Ramos (cell line): Measurements from ENCODE around the gene MEF2D.

Experiments
- in situ Hi-C: fragments of 300-500 bp; cut with MboI; formaldehyde crosslinking; loops from one replicate; pipeline ENCODE4 v1.14.3; 2022; ENCODE audit warnings: low sequenced_read_pairs; ENCODE audit not compliant: unreplicated experiment

MEF2D gene

GRCh38 chr1:156525071-156525501, 24.5 kb upstream of the MEF2D start:
- in situ Hi-C loops = no loop called here

DNA sequence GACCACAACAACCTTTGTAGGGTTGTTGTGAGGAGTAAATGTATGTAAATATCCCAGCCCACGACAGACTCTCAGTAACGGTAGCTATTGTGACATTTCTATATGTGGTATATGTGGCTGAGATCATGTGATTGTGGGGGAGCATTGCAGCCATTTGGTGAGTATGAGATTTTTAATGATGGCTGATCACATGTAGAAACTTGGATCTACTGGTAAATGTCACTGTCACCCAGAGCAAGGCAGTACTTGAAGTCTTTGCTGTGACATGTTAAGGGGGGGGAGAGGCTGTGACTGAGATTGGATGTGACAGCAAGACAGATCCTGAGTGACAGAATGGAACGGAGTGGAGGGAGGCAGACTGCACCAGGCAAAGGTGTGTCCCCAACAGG, 23.9 kb upstream of the MEF2D start:
- in situ Hi-C loops = no loop called here

- in situ Hi-C loops = no loop called here
Observed at GRCh38 chr1:156523801-156524480, 23.4 kb upstream of the MEF2D start.

DNA sequence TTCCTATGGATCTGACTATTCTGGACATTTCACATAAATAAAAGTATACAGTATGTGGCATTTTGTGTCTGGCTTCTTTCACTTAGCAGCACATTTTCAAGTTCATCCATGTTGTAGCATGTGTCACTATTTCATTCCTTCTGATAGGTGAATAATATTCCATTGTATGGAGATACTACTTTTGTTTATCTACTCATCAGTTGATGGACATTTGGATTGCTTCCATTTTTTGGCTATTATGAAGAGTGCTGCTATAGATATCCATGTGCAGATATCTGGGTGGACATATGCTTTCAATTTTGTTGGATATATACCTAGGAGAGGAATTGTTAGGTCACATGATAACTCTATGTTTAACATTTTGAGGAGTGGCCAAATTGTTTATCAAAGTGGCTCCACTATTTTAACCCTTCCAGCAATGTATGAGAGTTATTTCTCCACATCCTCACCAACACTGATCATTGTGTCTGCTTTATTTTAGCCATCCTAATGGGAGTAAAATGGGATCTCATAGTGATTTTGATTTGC, 21.9 kb upstream of the MEF2D start:
- in situ Hi-C loops = no loop called here

GRCh38 chr1:156517748-156518147, 17.2 kb upstream of the MEF2D start:
- in situ Hi-C loops = no loop called here

GRCh38 chr1:156516821-156517220, 16.2 kb upstream of the MEF2D start:
- in situ Hi-C loops = no loop called here

GRCh38 chr1:156515956-156516355, 15.4 kb upstream of the MEF2D start:
- in situ Hi-C loops = no loop called here

GRCh38 chr1:156513185-156513584, 12.6 kb upstream of the MEF2D start:
- in situ Hi-C loops = no loop called here

DNA sequence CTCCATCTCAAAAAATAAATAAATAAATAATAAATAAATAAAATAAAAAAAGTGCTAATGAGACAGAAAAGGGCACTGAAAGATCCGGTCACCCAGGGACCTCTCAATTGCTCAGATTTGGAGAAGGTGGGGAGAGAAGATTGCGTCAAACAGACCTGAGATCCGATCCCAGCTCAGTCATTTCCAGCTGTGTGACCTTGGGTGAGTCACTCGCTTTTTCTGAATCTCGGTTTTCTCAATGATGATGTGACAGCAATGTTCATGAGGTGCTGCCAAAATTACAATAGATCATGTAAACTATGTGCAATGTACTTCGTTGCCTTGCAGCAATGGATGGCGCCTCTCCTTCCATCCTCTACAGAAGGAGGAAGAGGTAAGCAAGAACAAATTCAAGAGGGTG, 11.1 kb upstream of the MEF2D start:
- in situ Hi-C loops = no loop called here

- in situ Hi-C loops = no loop called here
Observed at GRCh38 chr1:156510709-156511108, 10.1 kb upstream of the MEF2D start.

DNA sequence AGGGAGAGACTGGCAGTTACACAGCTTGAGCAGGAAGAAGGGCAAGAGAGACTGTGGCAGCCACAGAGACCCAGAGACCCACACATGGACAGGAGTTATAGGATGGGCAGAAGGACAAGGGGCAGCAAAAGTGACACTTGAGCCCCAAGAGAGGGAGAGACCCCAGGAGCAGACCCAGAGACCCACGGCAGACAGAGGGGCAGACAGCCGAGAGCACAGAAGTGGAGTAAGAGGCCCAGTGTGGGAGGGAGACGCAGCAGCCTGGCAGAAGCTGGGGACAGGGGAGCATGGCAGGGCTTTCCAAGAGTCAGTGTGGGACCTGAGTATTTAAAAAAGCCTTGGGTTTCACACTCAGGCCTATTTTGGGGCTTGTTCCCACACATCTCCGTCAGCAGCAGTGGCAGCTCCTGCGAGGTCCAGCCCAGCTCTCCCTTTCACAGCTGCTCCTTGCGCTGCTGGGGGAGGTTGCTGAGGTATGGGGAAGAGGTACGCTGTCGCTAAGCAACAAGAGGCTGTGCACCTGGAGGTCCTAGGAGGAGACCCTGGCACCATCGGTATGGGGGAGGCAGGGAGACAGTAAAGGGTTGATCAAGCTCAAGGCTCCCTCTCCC, 9.0 kb upstream of the MEF2D start:
- in situ Hi-C loops = no loop called here

GRCh38 chr1:156508955-156509234, 8.3 kb upstream of the MEF2D start:
- in situ Hi-C loops = no loop called here

DNA sequence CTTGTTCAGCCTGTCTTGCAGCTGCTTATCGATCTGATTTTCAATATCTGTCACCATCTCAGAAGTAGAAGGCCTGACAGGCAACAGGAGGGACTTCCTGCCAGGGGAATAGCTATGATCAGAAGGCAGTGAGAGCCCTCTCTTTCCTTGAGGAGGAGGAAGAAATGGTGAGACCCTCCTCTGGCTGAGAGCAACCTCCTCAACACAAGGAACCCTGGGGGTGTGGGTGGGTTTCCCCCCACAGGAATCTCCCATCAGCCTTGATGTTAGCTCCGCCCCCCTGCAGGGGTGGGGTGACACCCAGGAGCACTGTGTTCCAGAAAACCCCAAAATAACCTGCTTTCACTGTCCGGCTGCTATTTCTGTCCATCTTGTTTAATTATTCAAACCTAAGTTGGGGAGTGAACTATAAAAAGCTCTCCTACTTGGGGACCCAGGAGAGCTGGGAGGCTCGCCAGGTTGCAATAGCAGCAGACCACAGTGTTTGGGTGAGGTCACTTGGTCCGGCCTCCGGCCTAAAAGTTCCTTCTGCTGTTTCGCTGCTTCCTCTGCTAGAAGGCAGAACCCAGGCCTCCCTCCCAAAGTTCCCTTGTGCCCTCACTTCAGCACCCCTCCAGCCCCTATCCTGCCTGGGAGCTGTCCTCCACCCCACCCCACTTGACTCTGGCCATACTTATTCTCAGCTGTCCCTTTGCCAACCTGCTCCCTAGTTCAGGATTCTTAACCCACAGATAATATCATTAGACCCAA, 7.8 kb upstream of the MEF2D start:
- in situ Hi-C loops = no loop called here

DNA sequence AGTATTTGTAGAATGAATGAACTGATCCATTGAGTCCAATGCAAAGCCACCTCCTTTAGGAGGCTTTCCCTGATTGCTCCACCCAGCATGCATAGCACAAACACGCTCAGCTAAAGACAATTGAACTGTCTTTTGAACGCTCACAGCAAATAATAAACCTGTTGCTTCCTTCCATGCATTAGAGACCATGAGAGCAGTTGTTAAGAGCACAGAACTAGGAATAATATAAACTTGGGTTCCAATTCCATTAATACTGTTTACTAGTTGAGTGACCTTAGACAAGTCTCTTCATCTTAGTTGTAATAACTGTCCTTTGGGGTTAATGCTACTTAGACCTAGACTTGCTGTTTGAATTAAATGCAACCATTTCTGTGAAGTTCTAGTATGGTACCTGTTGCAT, 5.9 kb upstream of the MEF2D start:
- in situ Hi-C loops = no loop called here

- in situ Hi-C loops = no loop called here
Observed at GRCh38 chr1:156505679-156506298, 5.2 kb upstream of the MEF2D start.

DNA sequence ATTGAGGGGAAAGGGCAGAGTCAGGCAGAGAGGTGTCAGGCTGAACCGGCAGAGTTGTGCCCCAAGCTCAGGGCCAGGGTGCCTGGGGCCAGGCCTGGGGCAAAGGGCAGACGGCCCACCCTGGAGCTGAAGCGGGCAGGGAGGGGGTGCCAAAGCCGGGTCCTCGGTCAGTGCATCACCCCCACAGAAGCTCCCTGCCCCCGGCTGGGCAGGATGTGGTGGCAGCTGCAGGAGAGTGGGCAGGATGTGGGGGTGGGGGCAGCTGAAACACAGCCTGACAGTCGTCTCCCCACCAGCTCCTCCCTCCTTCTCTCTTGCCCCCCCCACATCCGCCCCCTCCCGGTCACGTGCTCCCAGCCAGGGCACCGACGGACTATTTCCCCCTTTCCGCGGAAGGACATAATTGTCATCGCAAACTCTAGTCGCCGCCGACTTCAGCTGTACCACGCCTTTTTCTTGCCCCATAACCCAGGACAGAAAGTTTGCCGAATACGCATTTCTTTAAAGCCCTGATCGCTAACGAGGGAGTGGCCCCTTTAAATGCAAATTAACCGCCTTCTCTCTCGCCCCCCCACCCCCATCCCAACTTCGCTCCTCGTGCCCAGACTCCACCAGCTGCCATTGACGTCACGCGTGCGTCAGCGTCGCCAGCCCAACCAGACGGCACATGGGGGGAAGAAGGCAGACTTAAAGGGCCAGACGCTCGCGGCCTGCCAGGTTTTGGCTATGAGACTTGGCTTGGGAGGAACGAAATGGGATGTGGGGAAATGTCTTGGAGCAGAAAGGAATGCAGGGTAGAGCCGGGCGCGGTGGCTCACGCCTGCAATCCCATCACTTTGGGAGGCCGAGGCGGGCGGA, 4.5 kb upstream of the MEF2D start:
- in situ Hi-C loops = no loop called here

DNA sequence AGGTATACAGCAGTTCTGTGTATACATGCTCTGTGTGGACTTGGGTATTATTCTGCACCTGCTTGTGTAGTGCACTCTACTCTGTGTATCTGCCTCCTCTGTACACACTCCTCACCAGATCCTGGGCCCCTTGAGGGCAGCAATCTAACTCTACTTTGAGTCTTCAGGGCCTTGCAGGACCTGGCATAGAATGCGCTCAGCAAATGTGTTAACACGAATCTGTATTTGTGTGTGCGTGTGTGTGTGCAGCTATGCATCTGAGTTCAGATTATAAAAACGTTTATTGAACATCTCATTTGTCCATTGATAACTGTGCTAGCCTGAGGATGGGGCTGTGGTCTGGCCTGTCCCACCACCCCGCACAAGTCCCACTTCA, 3.9 kb upstream of the MEF2D start:
- in situ Hi-C loops = no loop called here

GRCh38 chr1:156503698-156504437, 3.3 kb upstream of the MEF2D start:
- in situ Hi-C loops = no loop called here

DNA sequence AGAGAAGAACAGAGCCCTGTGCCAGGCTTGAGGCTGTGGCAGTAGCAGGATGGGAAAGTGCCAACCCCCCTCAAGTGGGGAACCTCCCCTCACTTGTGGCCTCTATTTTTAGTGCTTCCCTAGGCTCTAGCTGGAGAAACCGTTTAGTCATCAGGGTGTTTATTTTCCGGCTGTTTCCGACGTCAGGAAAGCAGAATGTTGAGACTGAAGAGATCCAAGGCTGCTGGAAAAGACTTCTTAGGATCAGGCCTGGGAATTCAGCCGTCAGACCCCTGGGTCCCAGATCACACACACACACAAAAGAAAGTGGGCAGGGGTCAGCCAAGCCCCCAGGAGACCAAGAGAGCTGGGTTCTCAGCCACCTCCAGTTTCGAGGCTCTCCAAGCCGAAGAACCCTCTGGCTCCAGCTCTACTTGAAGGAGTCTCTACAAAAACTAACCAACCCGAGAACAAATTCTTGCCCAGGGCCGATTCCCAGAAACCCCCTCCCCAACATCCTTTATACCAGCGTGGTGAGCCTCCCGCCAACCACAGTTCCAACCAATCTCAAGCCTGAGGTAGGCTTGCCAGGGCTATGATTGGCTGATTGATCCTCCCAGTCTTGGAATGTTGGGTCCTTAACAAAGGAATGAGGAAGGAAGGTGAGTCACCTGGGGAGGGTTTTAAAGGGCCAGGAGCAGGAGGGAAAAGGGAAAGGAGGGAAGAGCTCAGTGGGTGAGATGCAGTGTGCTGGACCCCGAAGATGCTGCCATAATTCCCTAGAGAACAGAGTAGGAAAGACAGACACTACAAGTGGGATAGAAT, 2.5 kb upstream of the MEF2D start:
- in situ Hi-C loops = no loop called here
